ENCODE data around the gene RFX5. TPM values are rescaled to one million over a fixed set of nuclear protein-coding genes. Genes with fewer than 3 reads are reported as not detected.

The RFX5 gene
- total RNA-seq, 1 donor from 2014 or later = 27.2 TPM

GRCh38 chr1:151326619-151327222, 20.3 kb downstream of the RFX5 start:
- intact Hi-C loops (cut with DNase I) = loop anchor here (1.0 to 10.0 kb wide), 5 partner anchors 16 to 288 kb away; partner anchors contain the start of genes LYSMD1, PIP5K1A, SCNM1 and SNX27
- peak; percentile 83 for DNase-seq (ENCODE audit: low spot score)

DNA sequence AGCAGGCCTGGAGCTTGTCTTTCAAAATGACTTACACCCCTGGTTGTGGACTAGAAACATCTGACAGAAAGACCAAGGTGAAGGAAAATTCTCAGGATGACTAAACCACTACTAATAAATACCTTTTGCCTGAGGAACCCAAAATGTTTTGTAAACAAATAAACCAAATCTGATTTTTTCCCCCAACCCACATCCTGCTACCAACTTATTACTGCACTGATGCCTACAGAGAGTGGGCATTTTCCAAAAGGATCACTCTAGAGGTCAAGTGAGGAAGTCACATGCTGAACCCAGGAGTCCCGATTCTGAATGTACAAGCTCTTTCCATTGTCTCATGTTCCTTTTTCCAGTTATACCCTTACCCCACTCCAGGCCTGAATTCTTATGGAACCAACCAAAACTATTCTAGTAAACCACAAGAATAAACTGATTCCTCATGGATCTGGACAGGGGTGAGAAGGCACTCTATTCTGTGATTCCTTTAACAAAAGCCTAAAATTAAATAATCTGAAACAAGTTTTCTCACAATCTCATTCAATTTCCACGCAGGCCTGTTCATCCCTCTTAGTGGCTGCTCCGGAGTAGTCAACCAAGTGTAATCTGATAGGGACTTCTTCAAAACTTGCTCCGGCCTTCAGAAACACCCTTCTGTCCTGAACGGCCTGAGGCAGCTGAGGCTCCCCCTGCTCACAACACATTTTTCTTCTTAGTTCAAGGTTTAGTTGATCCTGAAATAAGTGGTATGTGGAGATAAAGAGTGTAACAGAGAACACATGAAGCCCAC, 21.2 kb downstream of the RFX5 start:
- intact Hi-C loops (cut with DNase I) = loop anchor here (2.0 to 10.0 kb wide), 4 partner anchors 15 to 289 kb away; partner anchors contain the start of genes LYSMD1, PIP5K1A, SCNM1 and SNX27
- no peak for DNase-seq (ENCODE audit: low spot score)

DNA sequence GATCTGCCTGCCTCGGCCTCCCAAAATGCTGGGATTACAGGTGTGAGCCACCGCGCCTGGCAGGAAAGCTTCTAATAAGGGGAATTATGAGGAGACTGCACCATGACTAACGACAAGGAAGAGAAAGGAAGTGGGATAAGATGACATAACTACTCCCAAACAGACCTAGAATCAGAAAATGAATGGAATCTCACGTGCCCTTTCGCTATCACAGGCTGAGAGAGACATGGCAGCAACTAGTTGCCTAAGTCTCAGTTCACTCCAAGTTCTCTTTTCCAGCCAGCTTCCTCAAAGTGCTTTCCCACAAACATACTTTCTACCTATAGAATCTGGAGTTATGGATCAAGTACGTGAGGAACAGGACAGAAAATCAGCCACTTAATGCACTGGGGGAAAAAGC, 21.8 kb downstream of the RFX5 start:
- intact Hi-C loops (cut with DNase I) = loop anchor here (5.0 to 10.0 kb wide), 3 partner anchors 128 to 290 kb away; partner anchors contain the start of genes LYSMD1, PIP5K1A, SCNM1 and SNX27
- DNase-seq (ENCODE audit: low spot score) = no peak

GRCh38 chr1:151324390-151324930, 22.6 kb downstream of the RFX5 start:
- intact Hi-C loops (cut with DNase I) = loop anchor here (10.0 kb wide), 1 partner anchor 290 kb away; the partner anchor contains the start of gene SNX27

GRCh38 chr1:151318975-151319374, 28.1 kb downstream of the RFX5 start:
- DNase-seq (ENCODE audit: low spot score) = no peak
- intact Hi-C loops (cut with DNase I) = no loop called here

More at GRCh38 chr1:151324390-151324930, 22.6 kb downstream of the RFX5 start:
- DNase-seq (ENCODE audit: low spot score) = no peak

DNA sequence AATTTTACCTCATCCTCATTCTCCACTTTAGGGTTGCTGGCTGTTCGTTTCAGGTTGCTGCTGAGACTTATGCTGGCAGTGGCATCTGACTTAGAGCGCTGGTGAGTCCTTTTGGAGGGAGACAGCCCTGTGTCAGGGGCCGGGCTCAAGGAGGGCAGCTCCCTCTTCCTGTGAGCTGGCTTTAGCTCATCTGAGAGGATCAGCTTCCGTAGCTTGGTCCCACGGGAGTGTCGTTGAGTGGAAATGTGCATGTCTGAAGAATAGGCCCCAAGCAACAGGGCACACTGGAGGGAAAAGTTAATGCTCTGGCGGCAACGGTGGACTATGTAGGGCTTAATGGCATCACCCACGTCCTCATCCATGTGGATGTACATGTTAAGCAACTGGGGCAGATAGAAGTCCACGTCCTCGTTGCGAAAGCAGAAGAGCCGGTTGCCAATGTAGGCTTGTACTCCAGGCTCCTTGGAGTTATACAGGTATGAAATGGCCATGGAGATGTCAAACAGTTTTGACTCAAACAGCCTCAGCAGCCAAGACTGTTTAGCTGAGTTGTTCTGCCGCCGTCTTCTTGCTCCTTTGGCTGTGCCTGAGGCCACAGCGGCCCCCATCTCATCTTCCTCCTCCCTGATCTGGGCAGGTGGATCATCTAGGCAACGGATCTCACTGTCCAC, 31.4 kb downstream of the RFX5 start:
- DNase-seq (ENCODE audit: low spot score) = no peak
- intact Hi-C loops (cut with DNase I) = no loop called here

DNA sequence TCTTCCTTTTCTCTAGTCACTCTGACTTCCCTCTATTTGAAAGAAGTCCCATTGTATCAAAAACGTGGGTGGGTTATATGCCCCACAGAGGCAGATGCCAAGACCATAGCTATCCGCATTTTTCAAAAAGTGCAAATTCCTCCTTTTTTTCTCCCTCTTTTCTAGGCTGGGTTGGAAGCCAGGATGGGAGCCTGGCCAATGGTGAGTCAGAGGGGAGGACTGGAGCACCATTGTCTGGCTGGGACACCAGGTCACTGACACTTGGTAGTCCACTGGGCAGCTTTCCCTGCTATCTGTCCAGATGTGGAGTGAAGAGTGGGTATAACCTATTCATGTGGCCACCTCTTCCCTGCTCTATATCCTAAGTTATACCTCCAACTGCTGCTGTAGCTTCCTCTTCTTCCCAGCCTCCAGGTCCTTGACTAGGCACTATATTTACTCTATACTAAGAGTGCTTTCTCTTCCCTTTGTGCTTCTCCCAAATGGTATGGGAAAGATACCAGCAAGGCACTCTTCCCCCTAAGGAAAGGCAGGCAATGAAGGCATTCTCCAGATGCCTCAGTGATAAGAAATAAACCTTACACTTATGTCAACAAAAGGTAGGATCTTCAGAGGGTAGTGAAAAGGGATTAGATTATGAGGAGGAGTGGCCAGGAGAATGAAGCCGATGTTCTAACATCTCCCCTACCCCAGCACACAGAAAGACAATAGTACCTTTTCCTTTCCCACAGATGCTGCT, 32.7 kb downstream of the RFX5 start:
- intact Hi-C loops (cut with DNase I) = no loop called here
- DNase-seq (ENCODE audit: low spot score) = peak; percentile 84

- intact Hi-C loops (cut with DNase I) = no loop called here
- DNase-seq (ENCODE audit: low spot score) = no peak
Observed at GRCh38 chr1:151313501-151313900, 33.6 kb downstream of the RFX5 start.

DNA sequence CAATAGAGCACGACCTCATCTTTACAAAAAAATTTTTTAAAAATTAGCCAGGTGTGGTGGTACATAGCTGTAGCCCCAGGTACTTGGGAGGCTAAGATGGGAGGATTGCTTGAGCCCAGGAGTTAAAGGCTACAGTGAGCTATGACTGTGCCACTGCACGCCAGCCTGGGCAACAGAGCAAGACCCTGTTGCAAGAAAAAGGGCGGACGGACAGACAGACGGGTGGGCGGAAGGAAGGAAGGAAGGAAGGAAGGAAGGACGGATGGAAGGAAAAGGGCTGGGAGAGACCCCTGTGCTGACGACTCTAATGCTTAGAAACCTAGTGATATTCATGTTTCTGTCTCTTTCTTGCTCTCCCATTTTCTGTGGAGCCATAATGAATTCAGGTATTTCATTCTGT, 34.2 kb downstream of the RFX5 start:
- no peak for DNase-seq (ENCODE audit: low spot score)
- intact Hi-C loops (cut with DNase I) = no loop called here

- intact Hi-C loops (cut with DNase I) = no loop called here
Observed at GRCh38 chr1:151312411-151312810, 34.6 kb downstream of the RFX5 start.

DNA sequence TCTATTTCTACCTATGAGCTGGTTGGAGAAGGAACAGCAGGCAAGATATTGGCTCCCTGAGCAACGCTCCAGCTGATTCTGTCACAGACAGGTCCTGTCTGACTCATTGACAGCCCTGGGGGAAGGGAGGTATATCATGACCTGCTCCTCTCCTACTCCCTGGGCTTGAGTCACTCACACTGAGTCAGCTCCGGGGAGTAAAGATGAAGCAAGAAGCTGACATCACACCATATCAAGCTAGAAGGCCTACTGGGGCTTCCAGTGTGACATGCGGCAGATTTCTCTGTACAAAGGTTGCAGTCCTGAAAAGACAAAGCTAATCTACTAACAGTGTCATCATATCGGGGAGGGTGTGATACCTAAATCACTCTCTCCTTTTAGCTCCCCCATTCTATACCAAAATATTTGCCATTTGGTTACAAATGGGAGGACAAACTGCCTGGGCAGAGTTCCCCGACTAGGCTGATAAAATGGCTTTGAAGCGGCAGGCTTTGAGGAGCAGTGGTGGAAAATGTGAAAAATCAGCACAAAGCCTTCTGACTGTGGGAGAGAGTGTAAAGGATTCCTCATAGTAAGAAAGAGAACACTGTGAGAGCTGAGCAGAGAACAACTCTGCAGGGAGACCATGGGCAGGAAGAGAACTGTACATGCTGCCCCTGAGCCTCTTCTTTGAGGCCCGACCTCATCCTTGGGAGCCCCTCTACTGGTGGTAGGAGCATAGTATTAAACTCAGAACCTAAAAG, 35.3 kb downstream of the RFX5 start:
- DNase-seq (ENCODE audit: low spot score) = no peak
- intact Hi-C loops (cut with DNase I) = loop anchor here (2.0 kb wide), 1 partner anchor 15 kb away; the partner anchor contains the start of gene PI4KB

More at GRCh38 chr1:151312411-151312810, 34.6 kb downstream of the RFX5 start:
- DNase-seq (ENCODE audit: low spot score) = no peak

- intact Hi-C loops (cut with DNase I) = loop anchor here (2.0 kb wide), 1 partner anchor 16 kb away; the partner anchor contains the start of gene PI4KB
- no peak for DNase-seq (ENCODE audit: low spot score)
Observed at GRCh38 chr1:151311011-151311410, 36.0 kb downstream of the RFX5 start.

DNA sequence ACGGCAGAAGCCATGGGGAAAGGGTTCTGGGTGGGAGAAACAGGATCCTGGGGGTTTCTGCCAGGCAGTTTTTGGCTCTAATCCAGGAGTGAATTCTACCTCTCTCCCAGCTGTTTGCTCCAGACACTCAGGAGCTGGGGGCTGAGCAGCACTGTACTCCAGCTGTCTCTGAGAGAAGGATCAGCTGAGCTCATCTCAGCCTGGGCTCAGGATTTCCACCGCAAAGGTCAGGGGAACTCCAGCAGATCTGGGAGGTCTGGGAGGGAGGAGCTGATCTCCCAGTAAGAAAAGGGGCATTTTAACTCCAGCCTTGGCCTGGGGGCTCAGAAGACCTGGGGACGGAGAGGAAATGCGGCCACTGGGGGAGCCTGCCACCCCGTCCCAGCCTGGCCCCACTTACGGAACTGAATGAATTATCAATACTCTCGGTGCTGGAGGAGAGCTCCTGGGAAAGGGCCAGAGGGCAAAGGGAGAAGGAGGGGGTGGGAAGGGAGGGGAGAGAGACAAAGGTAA, 37.2 kb downstream of the RFX5 start:
- intact Hi-C loops (cut with DNase I) = loop anchor here (2.0 kb wide), 1 partner anchor 17 kb away; the partner anchor contains the start of gene PI4KB
- DNase-seq (ENCODE audit: low spot score) = no peak

DNA sequence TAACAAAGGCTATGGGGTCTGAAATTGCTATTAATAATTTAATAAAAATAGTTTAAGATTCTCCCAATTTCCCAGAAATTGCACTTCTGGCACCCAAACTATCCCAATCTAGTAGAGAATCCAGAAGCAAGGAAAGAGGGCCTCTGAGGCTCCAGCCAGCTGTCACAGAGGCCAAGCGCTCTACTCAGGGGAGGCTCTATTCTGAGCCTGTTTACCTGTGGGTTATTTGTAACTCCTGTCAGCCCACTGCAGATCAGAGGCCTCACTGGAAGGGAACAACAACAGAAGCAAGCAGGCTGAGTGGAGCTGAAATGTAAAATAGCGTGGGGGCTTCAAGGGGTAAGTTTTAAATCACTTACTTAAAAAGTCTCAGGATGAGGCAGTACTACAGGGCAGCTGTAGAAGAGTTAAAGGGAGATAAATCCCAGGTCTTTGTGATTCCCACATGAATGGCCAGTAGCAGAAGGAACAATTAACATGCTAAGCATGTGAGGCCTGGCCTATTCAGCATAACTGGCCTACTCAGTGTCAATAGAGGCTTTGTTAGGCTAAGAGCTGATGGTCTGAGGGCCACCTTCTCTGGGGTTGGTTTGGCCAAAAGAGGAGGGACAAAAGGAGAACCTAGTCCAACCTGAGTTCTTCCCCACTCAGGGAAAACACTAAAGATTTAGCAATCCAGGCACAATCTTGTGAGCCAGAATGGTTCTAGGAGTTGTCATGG, 52.1 kb downstream of the RFX5 start:
- no peak for DNase-seq (ENCODE audit: low spot score)
- intact Hi-C loops (cut with DNase I) = no loop called here

DNA sequence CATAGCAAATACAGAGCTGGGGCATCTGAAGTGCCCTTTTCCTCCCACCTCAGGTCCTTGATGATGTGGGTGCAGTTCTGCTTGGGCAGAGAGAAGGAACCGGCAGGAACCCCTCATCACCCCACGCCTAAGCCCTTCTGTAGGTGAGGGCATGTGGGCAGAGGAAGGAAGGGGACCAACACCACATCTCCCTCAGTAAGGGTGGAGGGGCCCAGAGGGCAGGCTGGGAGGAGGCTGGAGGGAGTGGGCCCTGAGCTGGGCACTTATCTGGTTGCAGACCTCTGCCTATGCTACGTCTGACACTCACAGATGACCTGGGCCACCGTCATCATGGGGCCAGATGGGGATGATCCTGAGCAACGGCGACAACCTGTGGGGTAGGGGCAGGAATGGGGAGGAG, 54.0 kb downstream of the RFX5 start:
- intact Hi-C loops (cut with DNase I) = no loop called here
- no peak for DNase-seq (ENCODE audit: low spot score)

- no peak for DNase-seq (ENCODE audit: low spot score)
- intact Hi-C loops (cut with DNase I) = no loop called here
Observed at GRCh38 chr1:151292207-151293030, 54.6 kb downstream of the RFX5 start.

Measured in cardiac septum (tissue), 1 donor.